ENCODE measurements around the gene ATXN1.

GRCh38 chr6:16681260-16681873 lies 79.9 kb downstream of the ATXN1 start:
- TF ChIP-seq CTCF (conservative IDR thresholded peaks at IDR 0.05; ENCODE audit: low read depth, low read length) (no peak), EZH2 (IDR thresholded peaks at IDR 0.05; ENCODE audit: low read length, unreplicated experiment) (no peak), EZH2phosphoT487 (IDR thresholded peaks at IDR 0.05; ENCODE audit: borderline replicate concordance, low read length) (no peak)

Data from PC-3 (cell line).